Vagina (tissue), 2 donors: ENCODE results near the gene ARHGAP32.

Experiments
- POLR2A ChIP-seq, 2 donors: fragments of 450-650 bp; IDR thresholded peaks; one replicate each; pipeline ENCODE4 v1.6.1; 2017; ENCODE audit warnings: antibody characterized with exemption in 2 of 2, mild to moderate bottlenecking in 2 of 2, moderate library complexity in 2 of 2
- POLR2AphosphoS5 ChIP-seq, 2 donors: sonication (generic); formaldehyde crosslinking; IDR thresholded peaks; one replicate each; pipeline ENCODE4 v1.9.0; 2017; ENCODE audit warnings: antibody characterized with exemption in 2 of 2, mild to moderate bottlenecking in 2 of 2, low read depth in 1 of 2; ENCODE audit not compliant: insufficient read depth in 1 of 2
- TF ChIP-seq, protein P1 (sequence below), 3 experiments: fragments of 450-650 bp in 2 of 3; fragments of 200-600 bp in 1 of 3; sonication (generic) in 1 of 3; IDR thresholded peaks; one replicate each; pipeline ENCODE4 v1.5.1; 2017 to 2019; ENCODE audit warnings: antibody characterized with exemption in 3 of 3, mild to moderate bottlenecking in 2 of 3, moderate library complexity in 2 of 3

DNA sequence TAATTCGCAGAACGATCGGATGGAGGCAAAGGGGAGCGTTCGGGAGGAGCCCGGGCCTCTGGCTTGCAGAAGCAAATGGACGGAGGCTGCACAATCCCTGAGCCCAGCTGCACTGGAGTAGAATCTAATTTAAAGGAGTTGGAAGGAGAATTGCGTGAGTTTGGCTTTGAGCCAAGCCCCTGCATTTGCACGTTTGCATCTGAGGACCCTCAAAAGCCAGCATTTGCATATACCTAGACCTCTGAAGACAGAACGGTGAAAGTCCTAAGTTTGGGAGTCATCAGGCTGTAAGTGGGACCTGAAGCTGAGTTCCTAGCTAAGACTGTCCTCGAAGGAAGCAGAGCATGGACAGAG lies 265.0 kb downstream of the ARHGAP32 start:
- TF ChIP-seq POLR2A (IDR thresholded peaks at IDR 0.05) = no peak
- TF ChIP-seq, protein P1, sequence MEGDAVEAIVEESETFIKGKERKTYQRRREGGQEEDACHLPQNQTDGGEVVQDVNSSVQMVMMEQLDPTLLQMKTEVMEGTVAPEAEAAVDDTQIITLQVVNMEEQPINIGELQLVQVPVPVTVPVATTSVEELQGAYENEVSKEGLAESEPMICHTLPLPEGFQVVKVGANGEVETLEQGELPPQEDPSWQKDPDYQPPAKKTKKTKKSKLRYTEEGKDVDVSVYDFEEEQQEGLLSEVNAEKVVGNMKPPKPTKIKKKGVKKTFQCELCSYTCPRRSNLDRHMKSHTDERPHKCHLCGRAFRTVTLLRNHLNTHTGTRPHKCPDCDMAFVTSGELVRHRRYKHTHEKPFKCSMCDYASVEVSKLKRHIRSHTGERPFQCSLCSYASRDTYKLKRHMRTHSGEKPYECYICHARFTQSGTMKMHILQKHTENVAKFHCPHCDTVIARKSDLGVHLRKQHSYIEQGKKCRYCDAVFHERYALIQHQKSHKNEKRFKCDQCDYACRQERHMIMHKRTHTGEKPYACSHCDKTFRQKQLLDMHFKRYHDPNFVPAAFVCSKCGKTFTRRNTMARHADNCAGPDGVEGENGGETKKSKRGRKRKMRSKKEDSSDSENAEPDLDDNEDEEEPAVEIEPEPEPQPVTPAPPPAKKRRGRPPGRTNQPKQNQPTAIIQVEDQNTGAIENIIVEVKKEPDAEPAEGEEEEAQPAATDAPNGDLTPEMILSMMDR (IDR thresholded peaks at IDR 0.05) = no peak
- no peak for TF ChIP-seq POLR2AphosphoS5 (IDR thresholded peaks at IDR 0.05; ENCODE audit: insufficient read depth in 1 of 2, low read depth in 1 of 2)
